Right ventricle myocardium superior (tissue), 1 donor: Measurements from ENCODE around the gene DEF6. TPM values are rescaled to one million over a fixed set of nuclear protein-coding genes. Genes with fewer than 3 reads are reported as not detected.
A peak's percentile ranks its signal among the peaks of the same experiment; 100 is the strongest.

ENCODE experiments used
- ATAC-seq: fragments of 200-7000 bp; cut with Tn5 transposase; one replicate; pipeline ENCODE4 v1.9.1; 2020; ENCODE audit warnings: mild to moderate bottlenecking; ENCODE audit not compliant: poor library complexity
- DNase-seq: peaks from one replicate; pipeline ENCODE4 v3.0.0-alpha.2; 2020
- intact Hi-C: fragments of 100-400 bp; cut with DNase I; formaldehyde crosslinking; loops from one replicate; pipeline ENCODE4 v1.11.2; 2022
- long read RNA-seq: library from polyadenylated mRNA; unstranded; transcript quantifications from one replicate; pipeline ENCODE4 v2.0.0, GENCODE V29; 2021
- total RNA-seq: library from RNA; stranded (reverse); fragmentation: NEBNext Ultra II Directional; extraction: Animal tissue kit (Norgen Biotek cat#: 25700); gene quantifications from one replicate; pipeline ENCODE4 v1.2.1, GENCODE V29; 2021
- donor health status: DM: no; HTN: yes; CAD: no; lungs with severe emphysema.

The DEF6 gene
- 0.97 TPM for total RNA-seq
- long read RNA-seq, partial matches to known transcripts, result 0 of 4 reads
- long read RNA-seq, other reads (novel, unspliced or antisense), result 0 of 4 reads

DNA sequence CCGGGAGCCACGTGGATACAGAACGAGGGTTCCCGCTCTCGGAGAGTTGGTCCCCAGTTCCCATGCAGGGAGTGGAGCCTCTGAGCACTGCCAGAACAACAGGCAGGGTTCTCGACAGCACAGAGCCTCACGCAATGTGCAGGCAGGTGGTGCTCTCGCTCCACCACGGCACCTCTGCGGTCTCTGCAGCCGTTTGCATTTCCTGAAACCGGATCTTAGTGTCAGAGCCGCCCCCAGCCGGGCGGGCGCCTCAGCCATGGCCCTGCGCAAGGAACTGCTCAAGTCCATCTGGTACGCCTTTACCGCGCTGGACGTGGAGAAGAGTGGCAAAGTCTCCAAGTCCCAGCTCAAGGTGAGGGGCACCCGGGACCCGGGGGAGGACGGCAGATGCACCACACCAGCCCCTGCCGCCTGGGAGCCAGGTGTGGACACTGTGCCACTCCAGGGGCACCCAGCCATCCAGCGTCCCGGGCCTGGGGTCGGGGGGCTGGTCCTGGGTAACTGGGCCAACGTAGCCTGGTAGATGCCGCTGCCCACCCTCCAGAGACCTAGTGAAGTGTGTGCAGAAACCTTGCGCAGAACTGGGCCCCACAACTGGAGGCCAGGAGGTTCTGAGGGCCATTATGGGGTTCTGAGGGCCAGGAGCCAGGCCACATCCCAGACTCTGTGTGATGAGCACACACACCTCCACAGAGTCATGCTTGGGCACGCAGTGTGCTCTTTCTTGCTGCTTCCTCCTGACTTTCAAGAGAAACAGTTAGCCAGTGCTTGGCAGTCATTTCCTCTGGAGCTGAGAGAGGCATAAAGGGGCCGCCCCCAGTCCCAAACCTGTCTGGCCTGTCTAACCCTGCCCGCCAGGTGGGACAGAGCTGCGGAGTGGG is at the start of gene DEF6:
Gene DEF6 (plus strand): TSS at position 218 of the 881 bp plus-strand sequence. CDS start 39 bp downstream, at position 257.
- DNase-seq (peak; percentile 89), ATAC-seq (peak; percentile 88)
- intact Hi-C loops, result no loop called here

GRCh38 chr6:35248300-35248699 is 49.3 kb upstream of the DEF6 start:
- intact Hi-C loops, result loop anchor here (10.0 kb wide), 1 partner anchor 263 kb away; no protein-coding TSS in a partner anchor

GRCh38 chr6:35248965-35249364 is 48.7 kb upstream of the DEF6 start:
- intact Hi-C loops, result loop anchor here (10.0 kb wide), 1 partner anchor 264 kb away; no protein-coding TSS in a partner anchor
- no peak for DNase-seq
- peak; percentile 62 for ATAC-seq

More at GRCh38 chr6:35248300-35248699, 49.3 kb upstream of the DEF6 start:
- no peak for DNase-seq
- no peak for ATAC-seq

- DNase-seq, result no peak
- intact Hi-C loops, result no loop called here
- no peak for ATAC-seq
Observed at GRCh38 chr6:35251949-35252348, 45.7 kb upstream of the DEF6 start.

- no peak for DNase-seq
- intact Hi-C loops, result no loop called here
- ATAC-seq, result no peak
Observed at GRCh38 chr6:35253249-35253648, 44.4 kb upstream of the DEF6 start.

- intact Hi-C loops, result no loop called here
- ATAC-seq, result no peak
- no peak for DNase-seq
Observed at GRCh38 chr6:35258336-35258735, 39.3 kb upstream of the DEF6 start.

GRCh38 chr6:35258858-35259193 is 38.8 kb upstream of the DEF6 start:
- peak; percentile 0 for ATAC-seq
- no peak for DNase-seq

DNA sequence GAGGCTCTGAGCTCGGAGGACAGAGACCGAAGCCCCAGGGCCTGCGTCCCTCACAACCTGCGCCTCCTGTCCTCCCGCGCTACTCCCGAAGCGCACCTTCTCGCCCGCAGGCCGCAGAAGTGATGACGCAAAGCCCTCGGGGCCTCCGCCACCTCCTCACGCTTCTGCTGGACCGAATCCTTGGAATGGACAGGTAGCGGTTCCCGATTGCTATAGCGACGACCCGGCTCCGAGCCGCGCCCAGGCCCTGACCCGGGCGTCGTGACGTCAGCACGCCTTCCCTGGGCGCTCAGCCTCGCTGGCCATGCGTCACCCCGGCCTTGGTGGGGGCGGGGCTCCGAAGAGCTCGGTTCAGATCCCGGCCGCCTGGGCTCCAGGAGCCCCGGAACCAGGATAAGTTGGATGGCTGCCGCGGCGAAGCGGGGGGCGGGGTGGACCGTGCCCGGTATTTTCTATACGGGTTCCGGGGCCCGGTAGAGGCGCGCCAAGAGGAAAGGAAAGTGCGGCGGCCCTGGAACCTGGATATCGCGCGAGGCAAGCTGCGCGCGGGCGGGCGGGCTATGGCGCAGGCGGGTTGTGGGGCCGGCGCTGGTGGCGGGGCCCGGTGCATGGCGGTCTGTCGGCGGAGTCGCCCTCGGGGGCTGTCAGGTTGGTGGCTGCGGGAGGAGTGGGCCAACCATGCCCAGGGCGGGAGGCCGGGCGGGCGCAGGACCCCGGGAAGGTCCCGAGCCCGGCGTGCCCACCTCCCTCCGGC is 38.2 kb upstream of the DEF6 start, which contains the start of gene ZNF76:
Gene ZNF76 (plus strand): TSS at position 542 of the 754 bp plus-strand sequence. CDS start 21,417 bp downstream, outside the sequence.
- DNase-seq (peak; percentile 99), ATAC-seq (peak; percentile 93)
- intact Hi-C loops, result no loop called here

More at GRCh38 chr6:35258858-35259193, 38.8 kb upstream of the DEF6 start:
- intact Hi-C loops, result no loop called here

- ATAC-seq (peak; percentile 74), DNase-seq (peak; percentile 85)
- intact Hi-C loops, result no loop called here
Observed at GRCh38 chr6:35259948-35260590, 37.5 kb upstream of the DEF6 start.

- intact Hi-C loops, result no loop called here
- ATAC-seq (no peak), DNase-seq (no peak)
Observed at GRCh38 chr6:35260591-35261570, 36.7 kb upstream of the DEF6 start.

- DNase-seq (no peak), ATAC-seq (no peak)
- intact Hi-C loops, result no loop called here
Observed at GRCh38 chr6:35262596-35262995, 35.0 kb upstream of the DEF6 start.

- intact Hi-C loops, result no loop called here
- DNase-seq, result no peak
- ATAC-seq, result peak; percentile 11
Observed at GRCh38 chr6:35264550-35265274, 32.9 kb upstream of the DEF6 start.

DNA sequence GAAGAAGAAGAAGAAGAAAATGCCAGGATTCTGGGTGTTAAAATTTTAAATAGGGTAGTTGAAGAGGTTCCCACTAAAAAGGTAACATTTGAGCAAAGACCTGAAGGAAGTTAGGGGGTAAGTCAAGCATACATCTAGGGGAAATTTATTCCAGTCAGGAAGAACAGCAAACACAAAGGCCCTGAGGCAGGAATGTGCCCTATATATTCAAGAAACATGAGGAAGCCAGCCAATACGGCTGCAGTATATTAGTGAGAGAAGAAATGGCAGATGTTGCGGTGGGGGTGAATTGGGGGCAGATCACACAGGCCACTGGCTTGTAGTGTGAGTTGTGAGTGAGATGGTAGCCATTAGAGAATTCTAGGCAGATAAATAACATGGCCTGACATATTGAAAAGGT is 32.1 kb upstream of the DEF6 start:
- ATAC-seq (no peak), DNase-seq (no peak)
- intact Hi-C loops, result no loop called here

- DNase-seq (no peak), ATAC-seq (no peak)
- intact Hi-C loops, result no loop called here
Observed at GRCh38 chr6:35267446-35267845, 30.2 kb upstream of the DEF6 start.

DNA sequence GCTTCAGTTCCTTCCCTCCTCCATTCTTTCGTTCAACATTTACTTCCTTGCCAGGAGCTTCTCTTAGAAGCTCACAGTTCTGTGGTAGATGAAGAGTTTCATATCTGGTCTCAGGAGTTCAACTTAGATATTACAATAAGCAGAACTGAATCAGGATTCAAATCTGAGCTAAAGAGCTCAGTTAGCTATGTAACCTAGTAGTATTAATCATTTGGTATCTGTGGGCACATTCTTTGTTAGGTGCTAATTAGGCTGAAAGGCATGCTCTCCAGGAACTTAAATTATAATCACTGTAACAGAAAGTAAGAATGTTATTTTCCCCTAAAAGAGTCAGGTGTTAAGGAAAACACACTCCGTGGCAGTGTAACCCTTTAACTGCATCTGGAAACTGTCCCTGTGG is 29.7 kb upstream of the DEF6 start:
- DNase-seq (no peak), ATAC-seq (no peak)
- intact Hi-C loops, result no loop called here

- intact Hi-C loops, result no loop called here
- ATAC-seq (no peak), DNase-seq (no peak)
Observed at GRCh38 chr6:35272005-35272404, 25.6 kb upstream of the DEF6 start.

GRCh38 chr6:35273822-35274559 is 23.6 kb upstream of the DEF6 start:
- intact Hi-C loops, result no loop called here
- ATAC-seq (peak; percentile 58), DNase-seq (no peak)
